NOMO-1 treated with DMSO at 0.1 percent for 48 hours (cell line): ENCODE data around the gene AFF2.
A peak's percentile ranks its signal among the peaks of the same experiment; 100 is the strongest.
"Not testable (repeated sequence)": the region's sequence is repeated elsewhere in the genome, so short reads cannot be mapped to it uniquely, and the experiment has no call there.

Source experiments
- DNase-seq: peaks from one replicate; lab custom pipeline; 2025; ENCODE audit not compliant: unreplicated experiment; lab: John Stamatoyannopoulos, UW

The AFF2 gene

GRCh38 chrX:148906628-148907027 is 406.2 kb downstream of the AFF2 start:
- DNase-seq: not testable (repeated sequence)

- DNase-seq: no peak
These were observed 409.3 kb downstream of the AFF2 start for GRCh38 chrX:148909758-148910157.

- no peak for DNase-seq
These were observed 413.6 kb downstream of the AFF2 start for GRCh38 chrX:148913971-148914370.

- no peak for DNase-seq
These were observed 414.4 kb downstream of the AFF2 start for GRCh38 chrX:148914783-148915182.

- DNase-seq: no peak
These were observed 415.1 kb downstream of the AFF2 start for GRCh38 chrX:148915474-148915873.

GRCh38 chrX:148917441-148917840 is 417.0 kb downstream of the AFF2 start:
- no peak for DNase-seq

- DNase-seq: no peak
These were observed 423.2 kb downstream of the AFF2 start for GRCh38 chrX:148923631-148924030.

GRCh38 chrX:148926371-148926770 is 426.0 kb downstream of the AFF2 start:
- no peak for DNase-seq

- peak; percentile 10 for DNase-seq
These were observed 428.4 kb downstream of the AFF2 start for GRCh38 chrX:148928811-148929210.

- DNase-seq: no peak
These were observed 429.3 kb downstream of the AFF2 start for GRCh38 chrX:148929686-148930085.

GRCh38 chrX:148930206-148930729 is 429.9 kb downstream of the AFF2 start:
- no peak for DNase-seq

GRCh38 chrX:148933881-148934280 is 433.5 kb downstream of the AFF2 start:
- DNase-seq: no peak

GRCh38 chrX:148938348-148938747 is 437.9 kb downstream of the AFF2 start:
- no peak for DNase-seq

- DNase-seq: peak; percentile 28
These were observed 440.1 kb downstream of the AFF2 start for GRCh38 chrX:148940411-148940996.

- DNase-seq: no peak
These were observed 442.3 kb downstream of the AFF2 start for GRCh38 chrX:148942754-148943153.

- DNase-seq: no peak
These were observed 447.1 kb downstream of the AFF2 start for GRCh38 chrX:148947399-148947975.

- DNase-seq: no peak
These were observed 455.9 kb downstream of the AFF2 start for GRCh38 chrX:148956352-148956751.

GRCh38 chrX:148958901-148959300 is 458.5 kb downstream of the AFF2 start:
- no peak for DNase-seq

GRCh38 chrX:148960060-148960459 is 459.6 kb downstream of the AFF2 start:
- no peak for DNase-seq

GRCh38 chrX:148961985-148962384 is 461.6 kb downstream of the AFF2 start:
- DNase-seq: no peak

GRCh38 chrX:148976571-148977400 is 476.4 kb downstream of the AFF2 start:
- DNase-seq: no peak

GRCh38 chrX:148979786-148980185 is 479.4 kb downstream of the AFF2 start:
- DNase-seq: no peak
